Omental fat pad (tissue), 4 donors: ENCODE measurements around the gene ASB7. TPM values are rescaled to one million over a fixed set of nuclear protein-coding genes. Genes with fewer than 3 reads are reported as not detected.

Source experiments
- ATAC-seq: fragments of 150-250 bp; one replicate; pipeline ENCODE4 v1.9.1; 2016; ENCODE audit warnings: mild to moderate bottlenecking, moderate library complexity; ENCODE audit not compliant: low FRiP score
- DNase-seq: peaks from one replicate; pipeline ENCODE4 v3.0.0-alpha.2; 2019; ENCODE audit warnings: low spot score
- total RNA-seq, 4 donors: library from RNA; depleted of rRNA; stranded (reverse); fragments of >200 nt; gene quantifications; one replicate each; pipeline ENCODE4 v1.1.0, GENCODE V29; 2016
- TF ChIP-seq, protein P1 (sequence below), 3 donors: fragments of 450-650 bp; IDR thresholded peaks; one replicate each; pipeline ENCODE4 v1.5.1; 2016 to 2017; ENCODE audit warnings: antibody characterized with exemption in 3 of 3, mild to moderate bottlenecking in 3 of 3, moderate library complexity in 2 of 3

The ASB7 gene, protein sequence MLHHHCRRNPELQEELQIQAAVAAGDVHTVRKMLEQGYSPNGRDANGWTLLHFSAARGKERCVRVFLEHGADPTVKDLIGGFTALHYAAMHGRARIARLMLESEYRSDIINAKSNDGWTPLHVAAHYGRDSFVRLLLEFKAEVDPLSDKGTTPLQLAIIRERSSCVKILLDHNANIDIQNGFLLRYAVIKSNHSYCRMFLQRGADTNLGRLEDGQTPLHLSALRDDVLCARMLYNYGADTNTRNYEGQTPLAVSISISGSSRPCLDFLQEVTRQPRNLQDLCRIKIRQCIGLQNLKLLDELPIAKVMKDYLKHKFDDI
- total RNA-seq: 10 to 100 TPM in 3 of 4 donors, 1 to 10 TPM in 1; 9.8 to 13.6 (median 11.1) TPM

DNA sequence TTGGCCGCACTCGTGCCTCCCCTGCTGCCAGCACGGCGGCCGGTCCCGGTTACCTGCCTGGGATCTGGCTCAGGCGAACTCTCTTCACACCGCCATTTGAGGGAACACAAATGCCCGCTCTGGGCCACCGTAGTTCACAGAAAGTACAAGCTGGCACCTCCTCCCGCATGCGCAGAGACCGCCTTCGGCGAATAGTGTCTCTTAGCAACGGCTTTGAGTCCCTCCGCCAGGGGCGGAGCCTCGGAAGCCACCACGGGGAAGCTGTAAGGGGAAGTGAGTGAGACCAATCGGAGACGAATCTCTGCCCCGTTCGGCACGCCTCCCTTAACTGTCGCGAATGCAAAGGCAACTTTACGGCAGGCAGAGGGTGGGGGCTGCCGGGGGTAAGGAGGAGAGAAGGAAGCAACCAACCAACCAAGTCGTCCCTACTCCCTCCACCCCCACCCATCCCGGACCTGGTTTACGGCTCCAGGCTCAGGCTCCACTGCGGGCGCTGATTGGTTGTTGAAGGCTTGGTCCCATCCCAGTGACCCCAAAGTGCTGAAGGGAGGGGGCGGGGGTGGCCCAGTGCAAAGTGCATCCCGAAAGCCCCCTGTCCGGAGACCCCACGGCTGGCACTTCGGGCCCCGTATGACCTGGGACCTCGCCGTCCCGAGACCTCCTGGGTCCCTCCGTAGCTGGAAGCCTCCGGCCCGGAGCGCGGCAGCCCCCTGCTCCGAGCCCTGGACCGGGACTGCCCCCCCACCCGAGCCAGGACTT, at the start of gene ASB7, which contains the start of gene LINS1:
Gene ASB7, plus strand, starts transcription at position 526 of the 759 bp plus-strand sequence. CDS start 9,628 bp downstream, outside the sequence.
Gene LINS1, minus strand, starts transcription at position 121 of the 759 bp plus-strand sequence. CDS start 21,342 bp downstream, outside the sequence.
- peak; percentile 98 for ATAC-seq
- DNase-seq: peak; percentile 98
- TF ChIP-seq, protein P1, sequence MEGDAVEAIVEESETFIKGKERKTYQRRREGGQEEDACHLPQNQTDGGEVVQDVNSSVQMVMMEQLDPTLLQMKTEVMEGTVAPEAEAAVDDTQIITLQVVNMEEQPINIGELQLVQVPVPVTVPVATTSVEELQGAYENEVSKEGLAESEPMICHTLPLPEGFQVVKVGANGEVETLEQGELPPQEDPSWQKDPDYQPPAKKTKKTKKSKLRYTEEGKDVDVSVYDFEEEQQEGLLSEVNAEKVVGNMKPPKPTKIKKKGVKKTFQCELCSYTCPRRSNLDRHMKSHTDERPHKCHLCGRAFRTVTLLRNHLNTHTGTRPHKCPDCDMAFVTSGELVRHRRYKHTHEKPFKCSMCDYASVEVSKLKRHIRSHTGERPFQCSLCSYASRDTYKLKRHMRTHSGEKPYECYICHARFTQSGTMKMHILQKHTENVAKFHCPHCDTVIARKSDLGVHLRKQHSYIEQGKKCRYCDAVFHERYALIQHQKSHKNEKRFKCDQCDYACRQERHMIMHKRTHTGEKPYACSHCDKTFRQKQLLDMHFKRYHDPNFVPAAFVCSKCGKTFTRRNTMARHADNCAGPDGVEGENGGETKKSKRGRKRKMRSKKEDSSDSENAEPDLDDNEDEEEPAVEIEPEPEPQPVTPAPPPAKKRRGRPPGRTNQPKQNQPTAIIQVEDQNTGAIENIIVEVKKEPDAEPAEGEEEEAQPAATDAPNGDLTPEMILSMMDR (IDR thresholded peaks at IDR 0.05): no peak

DNA sequence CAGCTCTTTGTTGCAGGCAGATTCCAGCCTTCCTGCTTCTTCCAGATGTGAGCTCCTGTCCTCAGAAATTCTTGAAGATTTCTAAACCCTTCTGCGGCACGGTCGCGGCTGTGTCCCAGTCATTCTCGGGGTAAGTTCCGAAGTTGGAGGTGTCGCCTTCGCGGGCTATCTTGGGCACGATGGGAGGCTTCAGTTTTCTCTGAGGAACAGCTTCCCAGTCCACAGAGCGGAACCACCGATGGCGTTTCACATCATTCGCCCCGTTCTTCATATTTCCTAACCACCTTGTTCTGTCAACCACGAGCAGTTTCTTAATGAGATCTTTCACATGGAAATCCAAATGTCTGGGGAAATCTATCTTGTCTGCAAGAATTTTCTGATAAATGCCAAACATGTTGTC, 48.9 kb upstream of the ASB7 start:
- ATAC-seq (no peak), DNase-seq (no peak)
- TF ChIP-seq, protein P1 (IDR thresholded peaks at IDR 0.05): no peak

- TF ChIP-seq, protein P1 (IDR thresholded peaks at IDR 0.05): no peak
- DNase-seq: no peak
- ATAC-seq: no peak
Measured at GRCh38 chr15:100558771-100559254, 43.6 kb upstream of the ASB7 start.

- TF ChIP-seq, protein P1 (IDR thresholded peaks at IDR 0.05): no peak
- ATAC-seq (peak; percentile 73), DNase-seq (no peak)
Measured at GRCh38 chr15:100559330-100559729, 43.1 kb upstream of the ASB7 start.

DNA sequence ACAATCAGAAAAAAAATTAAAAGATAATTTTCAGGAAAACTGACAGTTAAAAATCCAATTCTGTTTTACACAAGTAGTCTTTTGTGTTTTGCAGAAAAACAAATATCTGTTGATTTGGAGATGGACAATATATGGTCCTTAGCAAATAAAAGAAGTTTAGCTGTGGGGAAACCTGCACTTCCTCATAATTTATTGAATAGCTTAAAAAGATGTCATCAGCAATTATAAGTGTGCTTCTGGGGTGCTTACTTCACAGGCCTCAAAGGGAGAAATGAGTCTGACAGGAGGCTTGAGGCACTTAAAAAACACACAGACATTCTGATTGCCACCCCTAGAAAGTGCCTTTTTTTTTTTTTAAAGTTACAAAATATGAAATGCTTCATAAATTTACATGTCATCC, 42.1 kb upstream of the ASB7 start:
- no peak for ATAC-seq
- DNase-seq: no peak
- TF ChIP-seq, protein P1 (IDR thresholded peaks at IDR 0.05): no peak

- ATAC-seq (no peak), DNase-seq (no peak)
- TF ChIP-seq, protein P1 (IDR thresholded peaks at IDR 0.05): no peak
Measured at GRCh38 chr15:100565591-100565990, 36.8 kb upstream of the ASB7 start.
